AG09309 (cell line): ENCODE results near the gene SYT3.
A peak's percentile ranks its signal among the peaks of the same experiment; 100 is the strongest.
"Not testable (repeated sequence)": the region's sequence is repeated elsewhere in the genome, so short reads cannot be mapped to it uniquely, and the experiment has no call there.

ENCODE experiments used
- DNase-seq: peaks from one replicate; pipeline ENCODE4 v3.0.0-alpha.2; 2010; ENCODE audit warnings: low read depth
- H3K4me3 ChIP-seq: 2 replicates; pipeline ENCODE4 v1.5.1; 2011; ENCODE audit warnings: mild to moderate bottlenecking, low read depth, low read length, moderate library complexity; ENCODE audit not compliant: control insufficient read depth
- CTCF ChIP-seq: IDR thresholded peaks from 2 replicates; pipeline ENCODE4 v1.5.1; 2011; ENCODE audit warnings: mild to moderate bottlenecking, low read depth, low read length, inconsistent platforms; ENCODE audit not compliant: insufficient read depth, control insufficient read depth; ENCODE audit errors: missing control alignments

Gene SYT3

GRCh38 chr19:50624949-50625600 lies 14.6 kb downstream of the SYT3 start:
- H3K4me3 ChIP-seq, result no peak overlapping the region
- no peak for DNase-seq
- TF ChIP-seq CTCF, result no peak

- DNase-seq, H3K4me3 ChIP-seq: not testable (repeated sequence)
These were observed 19.2 kb downstream of the SYT3 start for GRCh38 chr19:50620394-50620906.

- DNase-seq, H3K4me3 ChIP-seq: not testable (repeated sequence)
These were observed 20.5 kb downstream of the SYT3 start for GRCh38 chr19:50619184-50619583.

GRCh38 chr19:50618379-50618778 lies 21.3 kb downstream of the SYT3 start:
- not testable (repeated sequence) for DNase-seq

GRCh38 chr19:50612504-50613404 lies 26.9 kb downstream of the SYT3 start:
- DNase-seq, H3K4me3 ChIP-seq: not testable (repeated sequence)

More at GRCh38 chr19:50618379-50618778, 21.3 kb downstream of the SYT3 start:
- not testable (repeated sequence) for H3K4me3 ChIP-seq

GRCh38 chr19:50607874-50608785 lies 31.6 kb downstream of the SYT3 start:
- TF ChIP-seq CTCF, result peak; percentile 40
- H3K4me3 ChIP-seq, result no peak overlapping the region
- DNase-seq, result no peak

DNA sequence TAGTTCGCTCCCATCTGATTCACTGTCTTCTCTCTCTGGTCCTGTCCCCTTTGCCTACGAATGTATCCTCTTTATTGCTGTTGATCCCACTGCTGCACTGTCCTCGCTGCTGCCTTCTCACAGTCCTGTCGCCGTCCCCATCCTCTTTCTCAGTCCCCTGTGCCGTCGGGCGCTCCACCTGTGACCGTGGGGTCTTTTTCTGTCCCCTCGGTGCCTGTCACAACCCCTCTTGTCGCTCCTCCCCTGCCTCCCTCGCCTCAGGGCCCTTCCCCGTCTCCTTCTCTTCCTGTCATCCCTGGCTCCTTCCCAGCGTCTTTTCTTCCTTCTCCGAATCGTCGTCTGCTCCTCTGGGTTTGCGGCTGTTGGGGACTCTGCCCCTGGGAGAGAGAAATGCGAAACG lies 32.3 kb downstream of the SYT3 start:
- no peak overlapping the region for H3K4me3 ChIP-seq
- DNase-seq, result no peak
- TF ChIP-seq CTCF, result no peak

DNA sequence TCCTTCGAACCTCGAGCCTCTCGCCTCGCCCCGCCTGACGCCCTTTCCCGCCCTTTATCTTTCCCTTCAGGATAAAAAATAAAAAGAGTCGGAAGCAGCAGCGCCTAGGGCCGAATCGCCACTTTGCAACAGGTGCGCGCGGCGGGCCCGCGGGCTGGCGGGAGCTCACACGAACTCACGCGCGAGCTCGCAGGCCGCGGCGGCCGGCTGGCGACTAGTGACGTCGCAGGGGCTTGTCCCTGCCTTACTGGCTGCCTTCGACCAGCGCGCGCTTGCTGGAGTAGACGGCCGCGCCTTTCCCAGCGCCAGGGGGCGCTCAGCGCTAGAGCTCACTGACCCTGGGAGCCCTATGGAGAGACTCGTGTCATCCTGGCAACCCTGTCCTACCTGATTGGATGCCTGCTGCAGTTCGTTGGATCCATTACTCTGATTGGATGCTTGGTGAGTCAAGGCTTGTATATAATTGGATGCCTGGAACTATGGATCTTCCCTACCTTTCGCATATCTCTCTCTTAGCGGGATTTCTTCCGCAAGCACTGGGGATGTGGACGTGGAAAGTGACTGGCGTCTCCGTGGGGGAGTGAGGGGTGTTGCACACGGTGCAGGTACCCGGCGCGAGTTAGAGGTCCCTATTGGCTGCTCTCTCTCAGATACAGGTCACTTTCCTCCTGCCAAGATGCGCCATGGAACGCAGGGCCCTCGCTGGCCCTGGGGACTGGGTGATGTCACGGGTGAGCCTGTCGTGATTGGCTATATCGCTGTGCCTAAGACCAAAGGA lies 33.4 kb downstream of the SYT3 start:
- DNase-seq, H3K4me3 ChIP-seq: not testable (repeated sequence)

DNA sequence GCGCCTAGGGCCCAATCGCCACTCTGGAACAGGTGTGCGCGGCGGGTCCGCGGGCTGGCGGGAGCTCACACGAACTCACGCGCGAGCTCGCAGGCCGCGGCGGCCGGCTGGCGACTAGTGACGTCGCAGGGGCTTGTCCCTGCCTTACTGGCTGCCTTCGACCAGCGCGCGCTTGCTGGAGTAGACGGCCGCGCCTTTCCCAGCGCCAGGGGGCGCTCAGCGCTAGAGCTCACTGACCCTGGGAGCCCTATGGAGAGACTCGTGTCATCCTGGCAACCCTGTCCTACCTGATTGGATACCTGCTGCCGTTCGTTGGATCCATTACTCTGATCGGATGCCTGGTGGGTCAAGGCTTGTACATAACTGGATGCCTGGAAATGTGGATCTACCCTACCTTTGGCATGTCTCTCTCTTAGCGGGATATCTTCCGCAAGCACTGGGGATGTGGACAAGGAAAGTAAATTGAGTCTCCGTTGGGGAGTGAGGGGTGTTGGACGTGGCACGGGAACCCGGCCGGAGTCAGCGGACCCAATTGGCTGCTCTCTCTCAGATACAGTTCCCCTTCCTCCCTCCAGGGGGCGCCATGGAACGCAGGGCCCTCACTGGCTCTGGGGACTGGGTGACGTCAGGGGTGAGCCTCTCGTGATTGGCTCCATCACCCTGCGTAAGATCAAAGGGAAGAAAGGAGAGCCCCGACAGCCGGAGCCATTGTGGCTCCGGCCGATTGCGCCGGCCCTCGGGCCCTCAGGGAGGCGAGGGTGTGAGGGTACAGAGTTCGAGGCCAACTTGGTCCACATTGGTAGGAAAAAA lies 35.2 kb downstream of the SYT3 start:
- H3K4me3 ChIP-seq, DNase-seq: not testable (repeated sequence)
